ENCODE data around the gene HBM. TPM values are rescaled to one million over a fixed set of nuclear protein-coding genes. Genes with fewer than 3 reads are reported as not detected.

The HBM gene
- total RNA-seq, 2 donors from 2014 or later, result not detected

DNA sequence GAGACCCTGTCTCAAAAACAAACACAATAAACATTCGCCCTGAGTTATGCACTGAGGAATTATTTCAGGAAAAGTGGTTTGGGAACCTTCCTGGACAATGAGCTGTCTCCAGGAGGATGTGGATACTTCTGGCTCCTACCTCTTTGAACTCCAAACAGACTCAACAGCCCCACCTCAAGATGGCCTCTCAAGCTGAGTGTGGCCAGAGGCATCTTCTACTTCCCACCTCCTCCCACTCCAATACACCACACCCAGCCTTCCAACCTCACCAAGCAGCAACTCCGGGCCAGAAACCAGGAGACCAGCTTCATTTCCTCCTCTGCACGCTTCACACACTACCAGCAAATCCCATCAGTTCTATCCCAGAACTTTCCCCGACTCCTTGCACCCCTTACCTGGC, 26.1 kb downstream of the HBM start:
- Histone ChIP-seq H3K9me3 (no peaks in the 10 kb centered on the region), H3K4me1 (no peaks in the 10 kb centered on the region), H3K36me3 (replicated peaks in 1 of 2; ENCODE audit: insufficient read depth in 1 of 2, low read depth in 2 of 2) (peaks cover 0 to 52% of the 10 kb centered on the region in 2 donors), H3K4me3 (no peak overlapping the region), H3K27me3 (no peaks in the 10 kb centered on the region), H3K27ac (no peak overlapping the region)
- TF ChIP-seq, protein P1, sequence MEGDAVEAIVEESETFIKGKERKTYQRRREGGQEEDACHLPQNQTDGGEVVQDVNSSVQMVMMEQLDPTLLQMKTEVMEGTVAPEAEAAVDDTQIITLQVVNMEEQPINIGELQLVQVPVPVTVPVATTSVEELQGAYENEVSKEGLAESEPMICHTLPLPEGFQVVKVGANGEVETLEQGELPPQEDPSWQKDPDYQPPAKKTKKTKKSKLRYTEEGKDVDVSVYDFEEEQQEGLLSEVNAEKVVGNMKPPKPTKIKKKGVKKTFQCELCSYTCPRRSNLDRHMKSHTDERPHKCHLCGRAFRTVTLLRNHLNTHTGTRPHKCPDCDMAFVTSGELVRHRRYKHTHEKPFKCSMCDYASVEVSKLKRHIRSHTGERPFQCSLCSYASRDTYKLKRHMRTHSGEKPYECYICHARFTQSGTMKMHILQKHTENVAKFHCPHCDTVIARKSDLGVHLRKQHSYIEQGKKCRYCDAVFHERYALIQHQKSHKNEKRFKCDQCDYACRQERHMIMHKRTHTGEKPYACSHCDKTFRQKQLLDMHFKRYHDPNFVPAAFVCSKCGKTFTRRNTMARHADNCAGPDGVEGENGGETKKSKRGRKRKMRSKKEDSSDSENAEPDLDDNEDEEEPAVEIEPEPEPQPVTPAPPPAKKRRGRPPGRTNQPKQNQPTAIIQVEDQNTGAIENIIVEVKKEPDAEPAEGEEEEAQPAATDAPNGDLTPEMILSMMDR (IDR thresholded peaks at IDR 0.05), result no peak
- TF ChIP-seq POLR2A (IDR thresholded peaks at IDR 0.05), result no peak
- intact Hi-C loops (cut with DNase I), result no loop called here
- WGBS, 2 donors, result 84 to 89% methylated on average over 4 of the region's 4 CpGs
- DNase-seq (no peak), ATAC-seq (no peak)

DNA sequence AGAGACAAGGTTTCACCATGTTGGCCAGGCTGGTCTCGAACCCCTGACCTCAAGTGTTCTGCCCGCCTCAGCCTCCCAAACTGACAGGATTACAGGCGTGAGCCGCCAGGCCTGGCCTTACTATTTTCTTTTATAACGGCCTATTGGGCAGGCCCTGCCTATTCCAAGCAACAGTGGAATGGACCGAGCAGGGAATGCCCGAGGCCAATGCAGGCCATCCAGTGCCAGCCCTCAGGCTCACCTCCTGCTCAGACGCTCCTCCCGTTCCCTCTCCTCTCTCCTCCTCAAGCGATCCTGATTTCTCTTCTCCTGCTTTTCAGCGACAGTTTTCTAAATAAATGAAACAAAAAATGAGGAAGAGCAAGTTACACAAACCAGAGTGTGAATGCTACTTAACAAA, 26.9 kb downstream of the HBM start:
- intact Hi-C loops (cut with DNase I), result no loop called here
- TF ChIP-seq POLR2A (IDR thresholded peaks at IDR 0.05), result no peak
- TF ChIP-seq, protein P1 (IDR thresholded peaks at IDR 0.05), result no peak
- H3K27me3 ChIP-seq, result no peaks in the 10 kb centered on the region
- peaks cover 6 to 50% of the 10 kb centered on the region in 2 donors for H3K36me3 ChIP-seq (replicated peaks in 1 of 2; ENCODE audit: insufficient read depth in 1 of 2, low read depth in 2 of 2)
- H3K9me3 ChIP-seq, result no peaks in the 10 kb centered on the region
- DNase-seq (no peak), ATAC-seq (no peak)
- H3K4me3 ChIP-seq, result no peak overlapping the region
- H3K27ac ChIP-seq, result no peak overlapping the region
- no peaks in the 10 kb centered on the region for H3K4me1 ChIP-seq
- WGBS, 2 donors, result 92 to 94% methylated on average over 11 of the region's 11 CpGs

DNA sequence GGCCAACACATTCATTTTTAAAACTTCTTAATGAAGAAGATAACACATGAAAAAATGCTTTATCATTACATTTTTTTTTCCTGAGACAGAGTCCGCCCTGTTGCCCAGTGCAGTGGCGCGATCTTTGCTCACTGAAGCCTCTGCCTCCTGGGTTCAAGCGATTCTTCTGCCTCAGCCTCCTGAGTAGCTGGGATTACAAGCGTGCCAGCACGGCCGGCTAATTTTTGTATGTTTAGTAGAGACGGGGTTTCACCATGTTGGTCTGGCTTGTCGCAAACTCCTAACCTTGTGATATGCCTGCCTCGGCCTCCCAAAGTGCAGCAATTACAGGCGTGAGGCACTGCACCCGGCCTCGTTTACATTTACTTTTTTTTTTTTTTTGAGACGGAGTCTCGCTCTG, 27.7 kb downstream of the HBM start:
- Histone ChIP-seq H3K27ac (no peak overlapping the region), H3K36me3 (replicated peaks in 1 of 2; ENCODE audit: insufficient read depth in 1 of 2, low read depth in 2 of 2) (peaks cover 10 to 52% of the 10 kb centered on the region in 2 donors), H3K27me3 (no peaks in the 10 kb centered on the region), H3K4me1 (no peaks in the 10 kb centered on the region), H3K9me3 (no peaks in the 10 kb centered on the region), H3K4me3 (no peak overlapping the region)
- intact Hi-C loops (cut with DNase I), result no loop called here
- WGBS, 2 donors, result 88 to 92% methylated on average over 15 of the region's 15 CpGs
- DNase-seq (no peak), ATAC-seq (no peak)
- TF ChIP-seq POLR2A (IDR thresholded peaks at IDR 0.05), result no peak
- TF ChIP-seq, protein P1 (IDR thresholded peaks at IDR 0.05), result no peak

DNA sequence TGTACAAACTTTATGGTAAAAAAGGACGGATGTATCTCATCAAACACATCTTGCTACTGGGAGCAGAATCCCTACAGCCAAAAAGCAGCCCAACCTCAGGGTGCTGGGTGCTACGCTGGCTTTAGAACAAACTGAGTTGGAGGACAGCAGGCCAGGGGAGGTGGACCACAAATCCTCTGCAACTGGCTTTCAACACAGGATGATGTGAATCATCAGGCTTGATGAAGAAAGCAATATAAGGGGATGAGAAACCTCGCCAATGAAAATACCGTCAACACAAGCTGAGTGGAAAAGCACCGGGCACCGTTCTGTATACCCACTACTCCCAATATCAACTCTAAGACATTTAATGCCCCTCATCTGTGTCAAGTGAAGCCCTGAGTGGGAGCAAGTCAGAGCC, 28.7 kb downstream of the HBM start:
- no peak overlapping the region for H3K27ac ChIP-seq
- no peak for DNase-seq
- TF ChIP-seq, protein P1 (IDR thresholded peaks at IDR 0.05), result no peak
- no peak for TF ChIP-seq POLR2A (IDR thresholded peaks at IDR 0.05)
- peaks cover 16 to 55% of the 10 kb centered on the region in 2 donors for H3K36me3 ChIP-seq (replicated peaks in 1 of 2; ENCODE audit: insufficient read depth in 1 of 2, low read depth in 2 of 2)
- intact Hi-C loops (cut with DNase I), result no loop called here
- no peak overlapping the region for H3K4me3 ChIP-seq
- no peaks in the 10 kb centered on the region for H3K4me1 ChIP-seq
- H3K27me3 ChIP-seq, result no peaks in the 10 kb centered on the region
- 94 to 97% methylated on average over 6 of the region's 6 CpGs for WGBS, 2 donors
- ATAC-seq, result no peak
- H3K9me3 ChIP-seq, result no peaks in the 10 kb centered on the region

DNA sequence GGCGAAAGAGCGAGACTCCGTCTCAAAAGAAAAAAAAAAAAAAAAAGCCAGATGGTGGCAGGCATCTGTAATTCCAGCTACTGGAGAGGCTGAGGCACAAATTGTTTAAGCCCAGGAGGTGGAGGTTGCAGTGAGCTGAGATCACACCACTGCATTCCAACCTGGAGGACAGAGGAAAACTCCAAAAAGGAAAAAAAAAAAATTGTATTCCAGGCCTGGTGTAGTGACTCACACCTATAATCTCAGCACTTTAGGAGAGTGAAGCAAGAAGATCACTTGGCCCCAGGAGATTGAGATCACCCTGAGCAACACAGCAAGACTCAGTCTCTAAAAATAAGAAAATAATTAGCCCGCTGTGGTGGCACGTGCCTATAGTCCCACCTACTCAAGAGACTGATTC, 34.6 kb downstream of the HBM start:
- Histone ChIP-seq H3K4me3 (no peak overlapping the region), H3K36me3 (replicated peaks in 1 of 2; ENCODE audit: insufficient read depth in 1 of 2, low read depth in 2 of 2) (peaks cover 16 to 42% of the 10 kb centered on the region in 2 donors), H3K27me3 (no peaks in the 10 kb centered on the region), H3K9me3 (no peaks in the 10 kb centered on the region), H3K27ac (no peak overlapping the region), H3K4me1 (no peaks in the 10 kb centered on the region)
- 86 to 99% methylated on average over 5 of the region's 5 CpGs for WGBS, 2 donors
- ATAC-seq (no peak), DNase-seq (no peak)
- TF ChIP-seq, protein P1 (IDR thresholded peaks at IDR 0.05), result no peak
- no peak for TF ChIP-seq POLR2A (IDR thresholded peaks at IDR 0.05)
- intact Hi-C loops (cut with DNase I), result no loop called here

Measured in body of pancreas (tissue), 4 donors.